GM23338 (cell line): Measurements from ENCODE around the gene P2RX7. TPM values are rescaled to one million over a fixed set of nuclear protein-coding genes. Genes with fewer than 3 reads are reported as not detected.

Experiments used
- ATAC-seq: fragments of 200-7000 bp; cut with Tn5 transposase; 3 replicates; pipeline ENCODE4 v1.9.1; 2020
- DNase-seq: peaks from one replicate; pipeline ENCODE4 v3.0.0-alpha.2; 2015; ENCODE audit warnings: low spot score
- H2AFZ ChIP-seq: fragments of 200-600 bp; sonication (generic); 2 replicates; pipeline ENCODE4 v1.8.0; 2016; ENCODE audit warnings: antibody characterized with exemption, mild to moderate bottlenecking, moderate library complexity
- H3F3A ChIP-seq: fragments of 200-600 bp; sonication (generic); replicated peaks from 2 replicates; pipeline ENCODE4 v1.8.0; 2017; ENCODE audit warnings: antibody characterized with exemption, mixed run types, low read depth
- H3K27ac ChIP-seq: fragments of 200-600 bp; sonication (generic); 2 replicates; pipeline ENCODE4 v1.6.1; 2016; ENCODE audit warnings: low read depth
- H3K27me3 ChIP-seq: fragments of 200-600 bp; sonication (generic); 2 replicates; pipeline ENCODE4 v1.8.0; 2016; ENCODE audit warnings: mild to moderate bottlenecking, mixed run types, moderate library complexity; ENCODE audit not compliant: insufficient read depth
- H3K36me3 ChIP-seq: fragments of 200-600 bp; sonication (generic); 2 replicates; pipeline ENCODE4 v1.8.0; 2016; ENCODE audit warnings: mild to moderate bottlenecking; ENCODE audit not compliant: insufficient read depth
- H3K4me1 ChIP-seq: fragments of 200-600 bp; sonication (generic); 2 replicates; pipeline ENCODE4 v1.8.0; 2016; ENCODE audit warnings: mild to moderate bottlenecking, moderate library complexity; ENCODE audit not compliant: insufficient read depth
- H3K4me2 ChIP-seq: fragments of 200-600 bp; sonication (generic); 2 replicates; pipeline ENCODE4 v1.7.1; 2017; ENCODE audit warnings: mixed run types
- H3K4me3 ChIP-seq: fragments of 200-600 bp; sonication (generic); 2 replicates; pipeline ENCODE4 v1.6.1; 2016; ENCODE audit warnings: mixed run types
- H3K79me2 ChIP-seq: fragments of 200-600 bp; sonication (generic); replicated peaks from 2 replicates; pipeline ENCODE4 v1.8.0; 2017; ENCODE audit warnings: mild to moderate bottlenecking; ENCODE audit not compliant: insufficient read depth
- H3K9me2 ChIP-seq: fragments of 200-600 bp; sonication (generic); 2 replicates; pipeline ENCODE4 v1.8.0; 2017; ENCODE audit not compliant: insufficient read depth
- H4K20me1 ChIP-seq: fragments of 200-600 bp; sonication (generic); replicated peaks from 2 replicates; pipeline ENCODE4 v1.8.0; 2017; ENCODE audit warnings: mild to moderate bottlenecking; ENCODE audit not compliant: insufficient read depth
- H3K27ac Mint-ChIP-seq: 2 replicates; pipeline ENCODE4 v1.8.0; 2020; ENCODE audit warnings: inconsistent platforms, mild to moderate bottlenecking, moderate library complexity, mixed read lengths
- H3K27me3 Mint-ChIP-seq: 3 replicates; pipeline ENCODE4 v1.8.0; 2022; ENCODE audit warnings: low read depth, mild to moderate bottlenecking, moderate library complexity, mixed read lengths, inconsistent platforms; ENCODE audit not compliant: insufficient read depth, poor library complexity
- H3K36me3 Mint-ChIP-seq: 3 replicates; pipeline ENCODE4 v1.8.0; 2021; ENCODE audit warnings: low read depth, mild to moderate bottlenecking, inconsistent platforms, moderate library complexity, mixed read lengths
- H3K4me1 Mint-ChIP-seq: 3 replicates; pipeline ENCODE4 v1.8.0; 2020; ENCODE audit warnings: mild to moderate bottlenecking, inconsistent platforms, mixed read lengths
- H3K4me3 Mint-ChIP-seq: 3 replicates; pipeline ENCODE4 v1.8.0; 2021; ENCODE audit warnings: moderate library complexity, mild to moderate bottlenecking, inconsistent platforms, mixed read lengths
- H3K9me3 Mint-ChIP-seq: 3 replicates; pipeline ENCODE4 v1.8.0; 2020; ENCODE audit warnings: moderate library complexity, mild to moderate bottlenecking, inconsistent platforms, mixed read lengths
- CTCF ChIP-seq, 2 experiments: fragments of 200-600 bp in 1 of 2; sonication (generic) in 1 of 2; conservative IDR thresholded peaks; 2 replicates each; pipeline versions ENCODE4 v1.5.1 to v1.6.1; 2016 to 2017; ENCODE audit warnings: antibody characterized with exemption in 2 of 2, low read depth in 2 of 2, mild to moderate bottlenecking in 2 of 2, moderate library complexity in 1 of 2
- ETS1 ChIP-seq: IDR thresholded peaks from 2 replicates; pipeline ENCODE4 v1.6.1; 2016; ENCODE audit warnings: antibody characterized with exemption
- EZH2 ChIP-seq: fragments of 200-600 bp; sonication (generic); IDR thresholded peaks from one replicate; pipeline ENCODE4 v1.8.0; 2017; ENCODE audit warnings: antibody characterized with exemption, mild to moderate bottlenecking, low read depth; ENCODE audit not compliant: unreplicated experiment
- EZH2phosphoT487 ChIP-seq: fragments of 200-600 bp; sonication (generic); IDR thresholded peaks from one replicate; pipeline ENCODE4 v1.8.1; 2018; ENCODE audit warnings: antibody characterized with exemption; ENCODE audit not compliant: unreplicated experiment
- JUNB ChIP-seq: IDR thresholded peaks from one replicate; pipeline ENCODE4 v1.6.1; 2016; ENCODE audit warnings: antibody characterized with exemption; ENCODE audit not compliant: unreplicated experiment
- NANOG ChIP-seq: IDR thresholded peaks from 2 replicates; pipeline ENCODE4 v1.6.1; 2016; ENCODE audit warnings: antibody characterized with exemption, borderline replicate concordance
- POLR2AphosphoS5 ChIP-seq: IDR thresholded peaks from 2 replicates; pipeline ENCODE4 v1.6.1; 2016; ENCODE audit warnings: antibody characterized with exemption, low read depth
- STAT1 ChIP-seq: IDR thresholded peaks from one replicate; pipeline ENCODE4 v1.6.1; 2016; ENCODE audit warnings: antibody characterized with exemption; ENCODE audit not compliant: unreplicated experiment
- ZNF114 ChIP-seq: fragments of 250-450 bp; sonication (Bioruptor Pico); IDR thresholded peaks from 2 replicates; pipeline ENCODE4 v1.5.0; 2020; ENCODE audit warnings: mild to moderate bottlenecking, moderate library complexity
- ZNF331 ChIP-seq: fragments of 250-450 bp; sonication (Bioruptor Pico); IDR thresholded peaks from 2 replicates; pipeline ENCODE4 v1.5.0; 2020; ENCODE audit warnings: low read depth, mild to moderate bottlenecking, moderate library complexity
- ZNF462 ChIP-seq: fragments of 250-450 bp; sonication (Bioruptor Pico); IDR thresholded peaks from 2 replicates; pipeline ENCODE4 v1.5.0; 2020; ENCODE audit warnings: mild to moderate bottlenecking, moderate library complexity
- polyA plus RNA-seq: library from polyadenylated mRNA; unstranded; fragments of >200 nt; fragmentation: Nextera tagmentation; extraction: Ambion mirVana; gene quantifications from 2 replicates; pipeline ENCODE4 v1.2.1, GENCODE V29; 2016
- total RNA-seq: library from RNA; depleted of rRNA; stranded (reverse); fragments of >200 nt; shearing (Covaris generic); gene quantifications from 2 replicates; pipeline ENCODE4 v1.2.3, GENCODE V29; 2014

P2RX7 gene
- total and polyA plus RNA-seq, 2 experiments from 2014 or later, result 0.24 to 0.48 TPM

GRCh38 chr12:121230538-121230907 lies 97.8 kb downstream of the P2RX7 start (continued):
- TF ChIP-seq ETS1 (no peak), CTCF (conservative IDR thresholded peaks at IDR 0.05; ENCODE audit: low read depth in 2 of 2) (no peak), JUNB (no peak), STAT1 (no peak)

- Mint-ChIP-seq H3K4me3 (no peak overlapping the region), H3K4me1 (peaks cover 7% of the 10 kb centered on the region), H3K36me3 (peaks cover 11% of the 10 kb centered on the region), H3K27me3 (peaks cover 5% of the 10 kb centered on the region), H3K27ac (no peak overlapping the region; the same call in 1 of the 2 replicates), H3K9me3 (no peaks in the 10 kb centered on the region)
- no peak overlapping the region for H2AFZ ChIP-seq
- no peaks in the 10 kb centered on the region for H3K27me3 ChIP-seq
- H3K27ac ChIP-seq, result no peak overlapping the region
- no peak overlapping the region for H3K4me3 ChIP-seq
- H3K4me2 ChIP-seq, result no peak overlapping the region
- H4K20me1 ChIP-seq, result no peaks in the 10 kb centered on the region
- DNase-seq (no peak), ATAC-seq (no peak)
- no peaks in the 10 kb centered on the region; the same call in 1 of the 2 replicates for H3K4me1 ChIP-seq
- no peaks in the 10 kb centered on the region for H3K79me2 ChIP-seq
- no peaks in the 10 kb centered on the region for H3F3A ChIP-seq
- 0 out of 2 replicates have a peak, but pooled peaks cover 2% of the 10 kb centered on the region for H3K36me3 ChIP-seq
- no peaks in the 10 kb centered on the region for H3K9me2 ChIP-seq
- TF ChIP-seq POLR2AphosphoS5, result no peak
- TF ChIP-seq ZNF114 (CRISPR knock-in tag), result no peak
- TF ChIP-seq NANOG, result no peak
- no peak for TF ChIP-seq ZNF331 (CRISPR knock-in tag)
- no peak for TF ChIP-seq CTCF (conservative IDR thresholded peaks at IDR 0.05; ENCODE audit: low read depth in 2 of 2)
- TF ChIP-seq ZNF462 (CRISPR knock-in tag), result no peak
- TF ChIP-seq EZH2, result no peak
- no peak for TF ChIP-seq EZH2phosphoT487
Observed at GRCh38 chr12:121232163-121232562, 99.5 kb downstream of the P2RX7 start.
